Nucleus accumbens (tissue), 56 donors: Measurements from ENCODE around the gene PAFAH1B2.
"Not testable (repeated sequence)": the region's sequence is repeated elsewhere in the genome, so short reads cannot be mapped to it uniquely, and the experiment has no call there.

Source experiments
- DNase-seq, 56 donors: peaks; one replicate each; lab custom pipeline; 2025; lab: John Stamatoyannopoulos, UW

The PAFAH1B2 gene

GRCh38 chr11:117171007-117171403, 26.9 kb downstream of the PAFAH1B2 start:
- no peak for DNase-seq

DNA sequence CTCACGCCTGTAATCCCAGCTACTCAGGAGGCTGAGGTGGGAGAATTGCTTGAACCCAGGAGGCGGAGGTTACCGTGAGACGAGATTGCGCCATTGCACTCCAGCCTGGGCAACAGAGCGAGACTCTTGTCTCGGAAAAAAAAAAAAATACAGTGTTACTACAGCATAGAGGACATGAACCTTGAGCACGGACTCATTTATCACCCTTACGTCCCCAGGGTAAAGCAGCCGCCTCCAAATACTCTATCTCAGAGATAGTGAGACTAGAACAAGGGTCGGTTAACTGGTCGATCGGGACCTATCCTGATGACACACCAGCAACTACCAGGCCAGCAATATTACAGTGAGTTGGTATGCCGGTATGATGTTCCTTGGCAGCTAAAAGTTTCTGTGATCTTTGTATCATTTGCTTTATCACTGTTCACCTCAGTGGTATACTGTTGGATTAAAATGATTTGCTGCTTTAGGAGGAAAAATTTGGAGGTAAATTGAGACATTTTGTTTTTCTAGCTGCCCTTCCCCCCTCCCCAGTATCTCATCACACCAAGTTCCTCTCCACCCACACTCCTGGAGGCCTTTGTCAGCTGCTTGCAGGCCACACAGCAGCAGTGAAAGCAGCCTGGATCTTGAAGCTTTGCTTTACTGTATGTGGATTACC, 27.4 kb downstream of the PAFAH1B2 start:
- DNase-seq, result no peak

GRCh38 chr11:117172724-117173421, 28.8 kb downstream of the PAFAH1B2 start:
- no peak for DNase-seq

DNA sequence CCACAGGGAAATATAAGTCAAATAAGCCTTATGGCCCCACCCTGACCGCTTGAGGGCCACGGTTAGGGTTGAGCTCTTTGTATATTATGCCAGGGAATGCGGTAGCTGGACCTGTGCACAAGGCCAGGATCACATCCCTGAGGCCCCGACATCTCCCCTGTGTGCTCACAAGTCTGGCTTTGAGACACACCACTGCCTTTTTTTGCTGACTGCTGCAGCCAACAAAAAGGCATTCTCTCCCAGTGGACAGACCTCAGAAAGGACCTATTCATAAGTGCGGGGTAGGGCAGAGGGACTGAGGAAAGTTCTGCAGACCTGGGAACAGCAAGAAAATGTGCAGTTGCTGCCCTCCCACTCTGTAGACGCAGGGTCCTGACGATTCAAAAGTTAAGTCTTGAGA, 31.0 kb downstream of the PAFAH1B2 start:
- DNase-seq, result peak in 30 of 56 donors; percentile 13 to 50 (median 28)

- no peak for DNase-seq
These were observed 31.7 kb downstream of the PAFAH1B2 start for GRCh38 chr11:117175781-117176180.

- no peak for DNase-seq
These were observed 32.1 kb downstream of the PAFAH1B2 start for GRCh38 chr11:117176186-117176585.

GRCh38 chr11:117177534-117178209, 33.6 kb downstream of the PAFAH1B2 start:
- no peak for DNase-seq

GRCh38 chr11:117178210-117179034, 34.3 kb downstream of the PAFAH1B2 start, which contains the start of gene SIDT2:
Gene SIDT2, plus strand, starts transcription at chr11:117178743. Its CDS starts 521 bp downstream, at chr11:117179264.
- peak; percentile 38 to 96 (median 88) for DNase-seq

DNA sequence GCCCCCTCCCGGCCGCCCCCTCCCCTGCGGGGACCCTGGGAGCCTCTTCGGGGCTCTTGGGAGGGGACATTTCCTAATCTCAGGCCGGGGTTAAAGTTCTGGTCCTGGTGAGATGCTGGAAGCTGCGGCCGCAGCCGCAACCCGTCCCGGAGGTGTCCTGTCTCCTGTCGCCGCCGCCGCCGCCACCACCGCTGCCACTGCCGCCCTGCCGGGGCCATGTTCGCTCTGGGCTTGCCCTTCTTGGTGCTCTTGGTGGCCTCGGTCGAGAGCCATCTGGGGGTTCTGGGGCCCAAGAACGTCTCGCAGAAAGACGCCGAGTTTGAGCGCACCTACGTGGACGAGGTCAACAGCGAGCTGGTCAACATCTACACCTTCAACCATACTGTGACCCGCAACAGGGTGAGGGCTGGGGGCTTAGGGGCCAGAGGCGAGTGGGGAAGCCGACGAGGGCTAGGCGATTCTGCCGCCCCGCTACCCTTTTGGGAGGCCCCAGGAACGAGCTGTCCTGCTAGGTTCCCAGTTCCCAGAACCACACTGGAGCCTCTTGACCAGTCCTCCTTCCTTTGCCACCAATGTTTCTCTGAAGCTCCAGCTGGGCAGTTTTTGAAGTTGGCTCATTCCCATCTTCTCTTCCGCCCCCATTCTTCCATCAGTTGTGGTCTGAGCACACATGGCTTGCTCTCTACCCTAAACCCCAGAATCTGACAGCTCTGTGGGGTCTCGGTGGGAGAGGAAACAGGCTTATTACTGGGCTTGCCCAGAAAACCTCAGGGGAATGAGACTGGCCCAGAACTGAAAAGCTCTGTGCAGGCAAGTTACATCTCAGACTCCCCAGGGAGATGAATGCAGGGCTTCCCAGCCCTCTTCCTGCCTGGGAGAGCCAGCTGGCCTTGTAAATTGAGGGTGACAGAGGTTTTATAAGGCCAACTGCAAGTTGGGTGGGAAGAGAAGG, 35.2 kb downstream of the PAFAH1B2 start:
- DNase-seq, result peak in 17 of 56 donors; percentile 20 to 71 (median 44)

GRCh38 chr11:117180020-117180419, 35.9 kb downstream of the PAFAH1B2 start:
- no peak for DNase-seq

DNA sequence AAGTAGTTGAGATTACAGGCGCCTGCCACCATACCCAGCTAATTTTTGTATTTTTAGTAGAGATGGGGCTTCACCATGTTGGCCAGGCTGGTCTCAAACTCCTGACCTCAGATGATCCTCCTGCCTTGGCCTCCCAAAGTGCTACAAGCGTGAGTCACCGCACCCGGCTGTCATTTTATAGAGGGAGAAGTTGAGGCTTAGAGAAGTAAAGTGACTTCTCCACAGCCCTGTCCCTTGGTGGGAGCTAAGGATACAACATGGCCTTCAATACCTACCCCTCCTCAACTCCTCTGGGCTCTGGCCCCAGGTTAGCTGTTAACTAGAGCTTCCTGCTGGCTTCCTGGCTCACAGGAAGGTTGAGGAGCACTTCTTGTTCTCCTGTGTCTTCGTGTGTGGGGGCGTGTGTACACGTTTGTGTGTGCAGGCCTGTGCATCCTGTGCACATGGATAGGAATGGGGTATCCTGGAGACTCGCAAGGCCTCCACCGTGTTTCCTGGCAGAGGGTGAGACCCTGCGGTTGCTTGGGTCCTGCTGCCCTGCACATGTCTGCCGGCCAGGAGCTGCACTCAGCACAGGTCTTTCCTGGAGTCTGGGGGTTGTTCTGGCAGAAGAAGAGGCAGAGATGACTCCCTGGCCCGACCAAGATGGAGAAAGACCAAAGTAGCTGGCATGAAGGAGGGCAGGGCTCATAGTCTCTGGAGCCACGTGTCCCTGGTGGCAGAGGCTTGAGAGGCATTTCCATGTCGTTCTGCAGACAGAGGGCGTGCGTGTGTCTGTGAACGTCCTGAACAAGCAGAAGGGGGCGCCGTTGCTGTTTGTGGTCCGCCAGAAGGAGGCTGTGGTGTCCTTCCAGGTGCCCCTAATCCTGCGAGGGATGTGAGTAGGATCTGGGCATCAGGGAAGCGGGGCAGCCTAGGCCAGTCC, 36.8 kb downstream of the PAFAH1B2 start:
- DNase-seq, result peak in 52 of 56 donors; percentile 15 to 85 (median 58)

DNA sequence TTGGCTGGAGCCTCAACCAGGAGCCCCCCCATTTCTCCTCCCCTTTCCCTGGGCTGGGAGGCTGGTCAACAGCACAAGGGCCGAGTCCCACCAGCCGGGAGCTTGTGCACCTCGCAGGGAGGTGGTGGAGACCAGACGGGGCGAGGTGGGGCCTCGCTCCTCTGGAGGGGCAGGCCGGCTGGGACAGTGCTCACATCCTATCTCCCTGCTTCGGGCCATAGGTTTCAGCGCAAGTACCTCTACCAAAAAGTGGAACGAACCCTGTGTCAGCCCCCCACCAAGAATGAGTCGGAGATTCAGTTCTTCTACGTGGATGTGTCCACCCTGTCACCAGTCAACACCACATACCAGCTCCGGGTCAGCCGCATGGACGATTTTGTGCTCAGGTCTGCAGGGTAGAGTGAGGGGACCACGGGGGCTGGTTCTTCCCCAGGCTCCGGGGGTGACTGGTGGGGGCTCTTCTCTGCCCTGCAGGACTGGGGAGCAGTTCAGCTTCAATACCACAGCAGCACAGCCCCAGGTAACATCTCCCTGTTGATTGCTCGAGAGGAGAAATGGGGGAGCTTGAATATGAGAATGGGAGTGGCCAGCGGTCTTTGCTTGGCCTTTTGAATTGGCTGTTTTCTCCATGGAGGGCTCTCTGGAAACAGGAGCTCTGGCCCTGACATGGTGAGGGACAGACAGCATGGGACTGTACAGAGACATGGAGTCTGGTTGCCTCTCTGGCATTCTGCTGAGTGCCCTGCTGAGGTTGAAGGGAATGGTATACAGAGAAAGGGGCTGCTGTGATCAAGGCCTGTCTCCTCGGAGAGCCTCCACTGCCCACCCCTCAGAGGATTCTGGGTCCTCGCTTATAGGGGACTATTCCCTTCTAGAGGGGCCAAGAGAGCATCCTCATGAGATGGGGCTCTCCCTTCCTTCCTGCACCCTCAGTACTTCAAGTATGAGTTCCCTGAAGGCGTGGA, 37.8 kb downstream of the PAFAH1B2 start:
- DNase-seq, result no peak

DNA sequence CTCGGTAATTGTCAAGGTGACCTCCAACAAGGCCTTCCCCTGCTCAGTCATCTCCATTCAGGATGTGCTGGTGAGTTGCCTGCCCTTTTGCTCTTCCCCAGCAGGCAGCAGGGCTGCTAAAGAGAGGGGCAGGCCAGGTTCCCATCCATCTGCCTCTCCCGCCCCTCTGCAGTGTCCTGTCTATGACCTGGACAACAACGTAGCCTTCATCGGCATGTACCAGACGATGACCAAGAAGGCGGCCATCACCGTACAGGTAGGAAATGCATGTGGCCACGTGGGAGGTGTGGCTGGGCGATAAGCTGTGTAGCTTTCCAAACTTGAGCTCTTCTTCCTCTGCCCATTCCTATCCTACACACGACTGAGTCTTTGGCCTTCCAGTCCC, 38.5 kb downstream of the PAFAH1B2 start:
- DNase-seq, result no peak

GRCh38 chr11:117183178-117183577, 39.1 kb downstream of the PAFAH1B2 start:
- DNase-seq, result not testable (repeated sequence)

GRCh38 chr11:117183724-117184349, 39.8 kb downstream of the PAFAH1B2 start:
- DNase-seq, result no peak

- no peak for DNase-seq
These were observed 41.8 kb downstream of the PAFAH1B2 start for GRCh38 chr11:117185736-117186430.
